ENCODE measurements around the gene LONP2. TPM values are rescaled to one million over a fixed set of nuclear protein-coding genes. Genes with fewer than 3 reads are reported as not detected.

The LONP2 gene
- total and polyA plus RNA-seq, 2 experiments from 2014 or later: 12.4 to 25.2 TPM

DNA sequence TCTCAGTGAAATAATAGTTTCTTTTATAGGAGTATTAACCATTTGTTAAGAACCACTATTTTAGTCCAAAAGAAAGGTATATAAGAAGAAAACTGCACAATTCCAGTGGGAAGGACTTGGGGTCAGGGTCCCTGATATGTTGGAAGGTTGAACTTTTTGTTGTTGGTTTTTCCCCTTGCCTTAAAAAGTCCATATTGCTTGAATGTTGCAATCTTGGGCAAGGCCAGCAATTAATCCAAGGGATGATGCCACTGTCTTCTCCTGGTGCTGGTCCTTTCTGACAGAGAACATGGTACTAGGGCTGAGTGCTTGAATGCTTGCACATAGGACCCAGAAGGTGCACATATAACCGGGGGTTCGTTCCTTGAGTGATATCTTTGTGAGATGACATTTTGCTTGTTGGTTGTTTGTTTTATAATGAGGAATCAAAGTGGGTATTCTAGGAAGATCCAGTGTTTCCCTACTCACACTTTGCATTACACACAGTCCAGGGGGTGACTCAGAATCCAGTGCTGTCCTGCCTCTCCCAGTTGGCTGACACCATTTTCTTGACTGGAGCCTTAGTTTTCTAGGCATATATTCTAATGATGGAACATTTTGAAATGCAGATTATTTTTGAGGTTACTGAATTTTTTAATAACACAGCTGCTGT lies 86.2 kb downstream of the LONP2 start:
- Histone ChIP-seq H3K27me3 (ENCODE audit: insufficient read depth) (no peaks in the 10 kb centered on the region), H4K20me1 (replicated peaks; ENCODE audit: insufficient read depth) (no peaks in the 10 kb centered on the region), H3K36me3 (ENCODE audit: insufficient read depth) (no peaks in the 10 kb centered on the region), H3K4me3 (no peak overlapping the region), H3K9me2 (ENCODE audit: insufficient read depth) (no peaks in the 10 kb centered on the region), H3K4me2 (no peak overlapping the region), H2AFZ (no peak overlapping the region), H3K27ac (ENCODE audit: low read depth) (no peak overlapping the region), H3K4me1 (ENCODE audit: insufficient read depth) (peaks cover 16% of the 10 kb centered on the region; the same call in 1 of the 2 replicates), H3F3A (replicated peaks; ENCODE audit: low read depth) (no peaks in the 10 kb centered on the region), H3K79me2 (replicated peaks; ENCODE audit: insufficient read depth) (no peaks in the 10 kb centered on the region)
- no peaks in the 10 kb centered on the region for H3K9me3 Mint-ChIP-seq
- no peak overlapping the region for H3K27ac Mint-ChIP-seq
- TF ChIP-seq, protein P1, sequence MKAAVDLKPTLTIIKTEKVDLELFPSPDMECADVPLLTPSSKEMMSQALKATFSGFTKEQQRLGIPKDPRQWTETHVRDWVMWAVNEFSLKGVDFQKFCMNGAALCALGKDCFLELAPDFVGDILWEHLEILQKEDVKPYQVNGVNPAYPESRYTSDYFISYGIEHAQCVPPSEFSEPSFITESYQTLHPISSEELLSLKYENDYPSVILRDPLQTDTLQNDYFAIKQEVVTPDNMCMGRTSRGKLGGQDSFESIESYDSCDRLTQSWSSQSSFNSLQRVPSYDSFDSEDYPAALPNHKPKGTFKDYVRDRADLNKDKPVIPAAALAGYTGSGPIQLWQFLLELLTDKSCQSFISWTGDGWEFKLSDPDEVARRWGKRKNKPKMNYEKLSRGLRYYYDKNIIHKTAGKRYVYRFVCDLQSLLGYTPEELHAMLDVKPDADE (IDR thresholded peaks at IDR 0.05): no peak
- TF ChIP-seq STAT1 (IDR thresholded peaks at IDR 0.05; ENCODE audit: unreplicated experiment): no peak
- TF ChIP-seq, protein P2, sequence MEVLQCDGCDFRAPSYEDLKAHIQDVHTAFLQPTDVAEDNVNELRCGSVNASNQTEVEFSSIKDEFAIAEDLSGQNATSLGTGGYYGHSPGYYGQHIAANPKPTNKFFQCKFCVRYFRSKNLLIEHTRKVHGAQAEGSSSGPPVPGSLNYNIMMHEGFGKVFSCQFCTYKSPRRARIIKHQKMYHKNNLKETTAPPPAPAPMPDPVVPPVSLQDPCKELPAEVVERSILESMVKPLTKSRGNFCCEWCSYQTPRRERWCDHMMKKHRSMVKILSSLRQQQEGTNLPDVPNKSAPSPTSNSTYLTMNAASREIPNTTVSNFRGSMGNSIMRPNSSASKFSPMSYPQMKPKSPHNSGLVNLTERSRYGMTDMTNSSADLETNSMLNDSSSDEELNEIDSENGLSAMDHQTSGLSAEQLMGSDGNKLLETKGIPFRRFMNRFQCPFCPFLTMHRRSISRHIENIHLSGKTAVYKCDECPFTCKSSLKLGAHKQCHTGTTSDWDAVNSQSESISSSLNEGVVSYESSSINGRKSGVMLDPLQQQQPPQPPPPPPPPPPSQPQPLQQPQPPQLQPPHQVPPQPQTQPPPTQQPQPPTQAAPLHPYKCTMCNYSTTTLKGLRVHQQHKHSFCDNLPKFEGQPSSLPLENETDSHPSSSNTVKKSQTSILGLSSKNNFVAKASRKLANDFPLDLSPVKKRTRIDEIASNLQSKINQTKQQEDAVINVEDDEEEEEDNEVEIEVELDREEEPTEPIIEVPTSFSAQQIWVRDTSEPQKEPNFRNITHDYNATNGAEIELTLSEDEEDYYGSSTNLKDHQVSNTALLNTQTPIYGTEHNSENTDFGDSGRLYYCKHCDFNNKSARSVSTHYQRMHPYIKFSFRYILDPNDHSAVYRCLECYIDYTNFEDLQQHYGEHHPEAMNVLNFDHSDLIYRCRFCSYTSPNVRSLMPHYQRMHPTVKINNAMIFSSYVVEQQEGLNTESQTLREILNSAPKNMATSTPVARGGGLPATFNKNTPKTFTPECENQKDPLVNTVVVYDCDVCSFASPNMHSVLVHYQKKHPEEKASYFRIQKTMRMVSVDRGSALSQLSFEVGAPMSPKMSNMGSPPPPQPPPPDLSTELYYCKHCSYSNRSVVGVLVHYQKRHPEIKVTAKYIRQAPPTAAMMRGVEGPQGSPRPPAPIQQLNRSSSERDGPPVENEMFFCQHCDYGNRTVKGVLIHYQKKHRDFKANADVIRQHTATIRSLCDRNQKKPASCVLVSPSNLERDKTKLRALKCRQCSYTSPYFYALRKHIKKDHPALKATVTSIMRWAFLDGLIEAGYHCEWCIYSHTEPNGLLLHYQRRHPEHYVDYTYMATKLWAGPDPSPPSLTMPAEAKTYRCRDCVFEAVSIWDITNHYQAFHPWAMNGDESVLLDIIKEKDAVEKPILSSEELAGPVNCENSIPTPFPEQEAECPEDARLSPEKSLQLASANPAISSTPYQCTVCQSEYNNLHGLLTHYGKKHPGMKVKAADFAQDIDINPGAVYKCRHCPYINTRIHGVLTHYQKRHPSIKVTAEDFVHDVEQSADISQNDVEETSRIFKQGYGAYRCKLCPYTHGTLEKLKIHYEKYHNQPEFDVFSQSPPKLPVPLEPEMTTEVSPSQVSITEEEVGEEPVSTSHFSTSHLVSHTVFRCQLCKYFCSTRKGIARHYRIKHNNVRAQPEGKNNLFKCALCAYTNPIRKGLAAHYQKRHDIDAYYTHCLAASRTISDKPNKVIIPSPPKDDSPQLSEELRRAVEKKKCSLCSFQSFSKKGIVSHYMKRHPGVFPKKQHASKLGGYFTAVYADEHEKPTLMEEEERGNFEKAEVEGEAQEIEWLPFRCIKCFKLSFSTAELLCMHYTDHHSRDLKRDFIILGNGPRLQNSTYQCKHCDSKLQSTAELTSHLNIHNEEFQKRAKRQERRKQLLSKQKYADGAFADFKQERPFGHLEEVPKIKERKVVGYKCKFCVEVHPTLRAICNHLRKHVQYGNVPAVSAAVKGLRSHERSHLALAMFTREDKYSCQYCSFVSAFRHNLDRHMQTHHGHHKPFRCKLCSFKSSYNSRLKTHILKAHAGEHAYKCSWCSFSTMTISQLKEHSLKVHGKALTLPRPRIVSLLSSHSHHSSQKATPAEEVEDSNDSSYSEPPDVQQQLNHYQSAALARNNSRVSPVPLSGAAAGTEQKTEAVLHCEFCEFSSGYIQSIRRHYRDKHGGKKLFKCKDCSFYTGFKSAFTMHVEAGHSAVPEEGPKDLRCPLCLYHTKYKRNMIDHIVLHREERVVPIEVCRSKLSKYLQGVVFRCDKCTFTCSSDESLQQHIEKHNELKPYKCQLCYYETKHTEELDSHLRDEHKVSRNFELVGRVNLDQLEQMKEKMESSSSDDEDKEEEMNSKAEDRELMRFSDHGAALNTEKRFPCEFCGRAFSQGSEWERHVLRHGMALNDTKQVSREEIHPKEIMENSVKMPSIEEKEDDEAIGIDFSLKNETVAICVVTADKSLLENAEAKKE (CRISPR knock-in tag; IDR thresholded peaks at IDR 0.05): no peak
- no peak for TF ChIP-seq ZNF331 (CRISPR knock-in tag; IDR thresholded peaks at IDR 0.05; ENCODE audit: low read depth)
- no peak for TF ChIP-seq EZH2phosphoT487 (IDR thresholded peaks at IDR 0.05; ENCODE audit: unreplicated experiment)
- TF ChIP-seq EZH2 (IDR thresholded peaks at IDR 0.05; ENCODE audit: low read depth, unreplicated experiment): no peak
- TF ChIP-seq JUNB (IDR thresholded peaks at IDR 0.05; ENCODE audit: unreplicated experiment): no peak
- H3K36me3 Mint-ChIP-seq (ENCODE audit: low read depth): peaks cover 15% of the 10 kb centered on the region
- no peak for DNase-seq (ENCODE audit: low spot score)
- ATAC-seq: no peak
- no peak overlapping the region for H3K4me3 Mint-ChIP-seq
- peaks cover 20% of the 10 kb centered on the region for H3K4me1 Mint-ChIP-seq
- H3K27me3 Mint-ChIP-seq (ENCODE audit: insufficient read depth, low read depth, poor library complexity): peaks cover 2% of the 10 kb centered on the region

Measured in GM23338 (cell line).